GM18861 (cell line): ENCODE results near the gene RAB1A.

ENCODE experiments used
- ATAC-seq: cut with Tn5 transposase; IDR thresholded peaks from one replicate; pipeline ENCODE4 v1.9.1; 2021; ENCODE audit not compliant: unreplicated experiment

The RAB1A gene

DNA sequence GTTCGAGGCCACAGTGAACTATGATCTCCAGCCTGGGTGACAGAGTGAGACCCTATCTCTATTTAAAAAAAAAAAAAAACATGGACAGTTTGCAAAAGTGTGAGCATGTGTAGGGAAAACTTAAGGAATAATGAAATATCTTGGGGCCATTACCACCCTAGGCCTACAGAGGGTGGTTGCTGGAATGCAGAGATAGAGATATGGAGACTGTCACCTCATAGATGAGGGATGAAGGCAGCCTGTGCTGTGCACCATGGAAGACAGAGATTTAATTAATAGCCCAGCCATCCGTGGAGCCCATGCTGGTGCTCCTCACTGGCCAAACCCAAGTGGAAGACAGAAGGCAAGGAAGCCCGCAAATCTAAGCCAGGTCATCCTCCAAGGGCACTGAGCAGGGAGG, 90.3 kb downstream of the RAB1A start:
- ATAC-seq, result no peak

DNA sequence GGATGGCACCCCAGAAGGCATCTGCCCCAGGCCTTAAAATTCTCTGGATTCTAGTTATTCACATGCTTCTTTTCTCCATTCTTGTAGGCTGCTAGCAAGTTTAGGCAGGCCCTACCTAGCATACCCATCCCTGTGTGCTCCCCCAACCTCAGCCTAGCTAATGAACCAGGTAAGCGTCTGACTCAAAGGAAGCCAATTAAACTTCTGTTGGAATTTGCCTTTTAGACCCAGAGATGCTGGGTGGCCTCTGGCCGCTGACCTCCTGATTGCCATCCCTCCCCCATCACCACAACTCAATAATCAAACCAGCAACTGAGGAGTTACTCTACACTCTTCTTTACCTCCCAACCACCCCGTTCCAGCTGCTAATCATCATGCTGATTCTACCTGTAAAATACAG, 92.7 kb downstream of the RAB1A start:
- no peak for ATAC-seq
